Activated T-cell treated with anti-CD3 and anti-CD28 coated beads for 48 hours (primary cell): ENCODE results near the gene FNIP1.
"Not testable (repeated sequence)": the region's sequence is repeated elsewhere in the genome, so short reads cannot be mapped to it uniquely, and the experiment has no call there.

Experiments
- DNase-seq: peaks from one replicate; pipeline ENCODE4 v3.0.0-alpha.2; 2020; ENCODE audit warnings: low read depth

The FNIP1 gene

DNA sequence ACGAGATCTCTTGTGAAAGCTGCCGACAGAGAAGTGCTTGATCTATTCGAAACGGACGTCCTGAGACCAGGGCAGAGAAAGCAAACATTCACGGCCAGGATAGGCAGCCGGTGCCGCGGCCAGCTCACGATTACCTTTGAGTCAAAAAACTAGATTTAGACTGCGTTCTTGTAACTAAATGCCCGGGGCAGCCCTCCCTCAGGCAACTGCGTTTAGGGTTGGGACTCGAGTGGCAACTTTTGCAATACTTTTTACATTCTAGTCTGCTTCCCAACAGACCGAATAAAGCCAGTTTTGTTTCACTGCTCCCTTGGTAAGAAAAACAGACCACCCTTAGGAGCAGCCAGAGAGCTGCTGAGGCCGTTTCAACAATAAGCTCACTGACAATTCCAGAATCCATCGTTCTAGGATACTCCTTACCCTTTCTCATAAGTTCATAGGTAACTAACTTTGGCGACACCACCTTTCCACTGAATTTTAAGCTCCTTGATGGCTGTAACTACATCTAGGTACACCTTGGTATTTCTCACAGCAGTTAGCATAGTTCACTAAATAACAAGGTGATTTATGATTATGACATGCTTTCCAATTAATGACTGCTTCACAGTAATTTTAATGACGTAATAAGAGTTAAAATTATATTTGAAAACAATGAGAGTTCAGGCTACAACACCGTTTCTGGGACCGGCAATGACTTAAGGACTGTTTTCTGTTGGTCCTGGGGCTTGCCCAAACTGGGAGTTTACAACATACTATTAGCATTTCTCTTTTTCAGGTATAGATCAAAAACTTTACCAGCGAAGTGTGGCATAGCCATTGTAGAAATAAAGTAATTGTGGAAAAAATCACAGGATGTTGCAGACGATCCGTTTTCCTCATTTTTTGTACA lies 160.9 kb downstream of the FNIP1 start:
- DNase-seq: no peak

DNA sequence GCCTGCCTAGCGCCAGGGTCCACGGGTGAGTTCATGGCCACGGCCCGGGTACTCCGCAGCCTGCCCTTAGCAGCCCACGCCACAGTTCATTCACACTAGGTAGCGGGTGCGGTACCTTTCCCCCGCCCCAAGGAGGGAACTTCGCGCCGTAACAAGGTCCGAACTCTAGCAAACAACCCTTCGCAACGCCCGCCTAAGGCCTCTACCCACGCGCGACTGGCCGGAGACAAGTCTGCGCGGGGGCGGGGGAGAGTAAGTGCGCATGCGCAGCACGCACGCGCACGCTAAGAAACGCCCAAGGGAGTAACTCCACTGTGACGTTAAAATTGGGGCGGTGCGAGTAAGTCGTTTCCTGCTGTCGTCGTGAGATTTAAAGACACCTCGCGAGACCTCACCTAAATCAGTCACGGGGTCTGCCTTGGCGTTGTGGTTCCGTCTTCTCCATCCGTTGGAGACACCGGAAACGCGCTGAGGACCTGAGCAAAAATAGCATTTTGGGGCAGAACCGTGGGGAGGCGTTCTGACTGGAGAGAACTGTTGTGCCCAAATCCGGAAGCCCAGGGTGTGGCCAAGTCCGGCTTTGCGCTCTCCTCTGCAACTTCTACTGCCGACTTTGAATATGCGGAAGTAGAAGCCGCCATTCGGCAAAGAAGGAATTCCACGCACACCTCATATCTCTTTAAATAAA lies 161.7 kb downstream of the FNIP1 start, which contains the start of gene RAPGEF6:
RAPGEF6 (minus strand) TSS at position 234 of the 688 bp plus-strand sequence; CDS start at position 35, 199 bp downstream.
- DNase-seq: peak; percentile 89

DNA sequence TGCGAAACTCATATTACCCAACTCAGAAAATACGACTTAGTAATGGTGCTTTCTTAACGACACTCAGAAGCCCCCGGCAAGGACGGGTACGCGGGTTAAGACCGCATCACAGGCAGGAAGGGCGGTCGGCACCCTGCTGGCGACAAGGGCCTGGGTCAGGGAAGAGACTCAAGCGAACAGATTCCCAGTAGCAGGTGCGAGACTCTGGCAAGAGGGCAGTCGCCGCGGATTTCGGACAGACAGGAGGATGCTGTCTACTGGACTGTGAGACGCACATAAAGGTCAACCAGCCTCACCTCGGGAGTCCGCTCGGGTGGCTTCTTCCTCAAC lies 162.2 kb downstream of the FNIP1 start:
- peak; percentile 52 for DNase-seq

DNA sequence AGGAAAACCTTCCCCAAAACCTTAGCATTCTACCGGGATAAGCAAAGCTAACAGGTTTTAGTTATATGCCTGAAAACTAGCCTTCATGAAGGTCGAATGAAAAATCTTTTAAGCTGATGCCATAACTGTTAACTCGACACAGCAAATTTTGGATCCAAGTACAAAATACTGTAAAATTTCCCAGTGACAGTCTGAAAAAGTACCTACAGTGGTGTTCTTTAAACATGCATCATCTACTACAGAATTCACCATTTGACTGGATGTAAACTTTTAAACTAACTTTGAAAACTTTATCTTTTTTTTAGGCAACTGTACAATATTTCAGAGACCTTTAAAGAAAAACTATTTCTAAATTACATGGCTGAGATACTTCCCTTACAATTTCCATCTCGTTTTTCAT lies 162.6 kb downstream of the FNIP1 start:
- no peak for DNase-seq

DNA sequence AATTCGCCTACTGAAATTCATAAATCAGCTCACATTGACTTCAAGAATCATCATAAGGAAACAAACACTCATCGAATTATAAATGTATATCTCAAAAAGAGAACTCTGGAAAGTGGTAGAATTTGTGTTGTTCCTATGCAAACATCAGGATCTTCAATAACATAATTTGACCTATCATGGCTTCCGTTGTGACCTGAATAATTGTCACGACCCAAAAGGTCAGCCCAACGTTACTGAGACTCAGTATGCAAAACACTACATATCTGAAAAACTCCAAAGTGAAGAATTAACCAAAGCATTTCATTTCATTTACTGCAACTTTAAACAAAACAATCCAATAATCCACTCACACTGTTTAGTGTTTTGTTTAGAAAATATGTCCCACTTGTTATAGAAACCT lies 163.0 kb downstream of the FNIP1 start:
- no peak for DNase-seq

DNA sequence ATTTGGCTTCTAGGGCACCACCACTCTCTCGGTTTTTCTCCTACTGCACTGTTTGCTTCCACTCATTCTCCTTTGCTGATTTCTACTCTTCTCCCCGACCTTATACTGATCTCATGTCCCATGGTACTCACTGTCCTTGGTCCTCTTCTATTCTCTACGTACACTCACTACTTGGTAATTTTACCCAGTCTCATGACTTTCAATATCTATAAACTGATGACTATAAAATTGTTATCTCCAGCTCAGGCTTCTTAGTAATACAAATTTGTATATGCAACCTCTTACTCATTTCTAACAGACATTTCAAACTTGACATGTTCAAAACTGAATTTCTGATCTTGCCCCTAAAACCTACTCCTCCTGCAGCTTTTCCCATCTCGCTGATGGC lies 165.9 kb downstream of the FNIP1 start:
- DNase-seq: no peak

DNA sequence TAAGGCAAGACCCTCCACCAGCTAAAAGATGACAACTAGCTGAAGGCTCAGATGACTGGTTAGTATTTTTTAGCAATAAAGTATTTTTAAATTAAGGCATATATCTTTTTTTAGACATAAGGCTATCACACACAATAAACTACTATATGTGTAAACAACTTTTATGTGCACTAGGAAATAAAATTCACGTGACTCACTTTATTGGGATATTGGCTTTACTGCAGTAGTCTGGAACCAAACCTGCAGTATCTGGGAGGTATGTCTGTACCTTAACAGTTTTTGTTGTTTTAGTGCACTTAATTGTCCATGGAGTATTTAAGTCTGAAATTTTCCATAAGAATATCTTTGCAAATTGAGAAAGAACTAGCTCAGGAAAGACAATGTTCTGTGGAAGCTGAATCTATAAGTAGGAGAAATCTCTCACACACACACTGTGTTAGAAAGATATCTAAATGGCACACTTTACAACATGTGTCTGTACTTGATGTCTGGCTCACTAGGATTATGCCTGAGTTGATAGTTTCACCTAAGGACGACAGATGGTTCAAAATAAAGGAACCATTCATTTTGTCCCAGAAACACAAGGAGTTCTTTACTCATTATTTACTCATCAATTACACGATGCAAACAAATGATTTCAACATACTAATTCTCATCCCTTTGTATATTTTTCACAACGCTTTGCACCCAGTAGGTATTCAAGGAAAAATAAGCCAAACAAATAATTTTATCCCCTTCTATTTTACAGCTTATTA lies 166.4 kb downstream of the FNIP1 start:
- no peak for DNase-seq

DNA sequence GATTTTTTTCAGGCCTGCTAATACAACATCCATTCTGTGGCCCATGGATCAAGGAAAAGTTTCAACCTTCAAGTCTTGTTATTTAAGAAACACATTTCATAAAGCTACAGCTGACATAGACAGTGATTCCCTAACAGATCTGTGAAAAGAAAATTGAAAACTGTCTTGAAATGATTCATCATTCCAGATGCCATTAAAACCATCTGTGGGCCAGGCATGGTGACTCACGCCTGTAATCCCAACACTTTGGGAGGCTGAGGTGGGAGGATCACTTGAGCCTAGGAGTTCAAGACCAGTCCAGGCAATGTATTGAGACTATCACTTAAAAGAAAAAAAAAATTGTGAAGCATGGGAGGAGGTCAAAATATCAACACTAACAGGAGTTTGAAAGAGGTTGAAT lies 167.8 kb downstream of the FNIP1 start:
- DNase-seq: no peak

DNA sequence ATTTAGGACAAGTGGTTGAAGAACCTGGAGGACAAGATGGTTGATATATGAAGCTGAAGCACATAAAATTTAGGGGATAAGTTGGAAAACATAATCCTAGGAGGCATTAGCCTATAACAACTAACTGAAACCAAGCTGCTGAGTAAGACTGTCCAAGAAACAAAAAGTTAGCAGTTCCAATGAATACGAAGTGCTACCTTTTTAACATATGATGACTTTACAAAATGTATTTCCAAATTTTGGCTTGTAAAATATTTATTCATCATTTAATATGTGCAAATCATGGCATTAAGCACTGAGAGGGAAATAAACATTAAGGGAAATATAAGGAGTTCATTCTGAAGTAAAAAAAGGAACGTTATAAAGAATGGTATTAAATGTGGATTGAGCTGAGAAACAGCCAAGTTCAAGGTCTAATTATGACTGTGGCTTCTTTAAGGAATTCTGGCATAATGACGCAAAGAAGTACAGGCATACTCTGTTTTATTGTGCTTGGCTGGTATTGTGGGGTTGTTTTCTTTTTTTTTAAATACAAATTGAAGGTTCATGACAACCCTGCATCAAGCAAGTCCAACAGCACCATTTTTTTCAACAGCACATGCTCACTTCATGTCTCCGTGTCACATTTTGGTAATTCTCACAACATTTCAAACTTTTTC lies 169.5 kb downstream of the FNIP1 start:
- DNase-seq: no peak

DNA sequence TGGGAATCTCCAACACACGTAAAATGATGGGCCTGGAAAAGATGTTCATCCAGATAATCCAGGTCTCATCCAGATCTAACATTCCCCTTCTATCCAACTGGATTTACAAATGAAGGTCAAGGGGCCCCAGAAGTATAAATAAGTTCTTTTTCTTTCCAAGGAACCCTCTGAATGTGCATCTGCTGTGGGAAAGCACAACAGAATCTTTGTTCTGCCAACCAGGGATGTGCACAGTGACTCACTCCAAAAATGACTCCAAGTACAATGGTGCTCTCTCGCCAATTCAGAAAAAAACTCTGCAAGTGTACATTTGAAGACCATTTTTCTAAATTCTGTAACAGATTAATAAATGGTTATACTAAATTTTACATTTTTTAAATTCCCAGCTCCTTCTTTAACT lies 174.2 kb downstream of the FNIP1 start:
- DNase-seq: no peak

DNA sequence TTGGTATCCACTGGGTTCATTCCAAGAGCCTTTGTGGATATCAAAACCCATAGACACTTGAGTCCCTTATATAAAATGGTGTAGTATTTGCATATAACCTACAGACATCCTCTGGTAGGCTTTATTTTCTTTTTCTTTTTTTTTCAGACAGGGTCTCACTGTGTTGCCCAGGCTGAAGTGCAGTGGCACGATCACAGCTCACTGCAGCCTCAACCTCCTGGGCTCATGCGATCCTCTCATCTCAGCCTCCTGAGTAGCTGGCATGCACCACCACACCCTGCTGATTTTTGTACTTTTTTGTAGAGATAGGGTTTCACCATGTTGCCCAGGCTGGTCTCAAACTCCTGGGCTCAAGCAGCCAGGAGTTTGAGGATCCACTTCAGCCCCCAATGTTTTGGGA lies 175.7 kb downstream of the FNIP1 start:
- not testable (repeated sequence) for DNase-seq

DNA sequence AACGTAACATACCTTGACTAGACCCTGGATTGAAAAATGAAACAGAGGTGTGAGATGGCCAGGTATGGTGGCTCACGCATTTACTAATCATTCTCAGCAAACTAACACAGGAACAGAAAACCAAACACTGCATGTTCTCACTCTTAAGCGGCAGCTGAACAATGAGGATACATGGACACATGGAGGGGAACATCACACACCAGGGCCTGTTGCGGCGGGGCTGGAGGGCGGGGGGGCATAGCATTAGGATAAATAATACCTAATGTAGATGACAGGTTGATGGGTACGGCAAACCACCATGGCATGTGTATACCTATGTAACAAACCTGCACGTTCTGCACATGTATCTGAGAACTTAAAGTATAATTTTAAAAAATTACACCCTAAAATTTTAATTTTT lies 177.7 kb downstream of the FNIP1 start:
- no peak for DNase-seq

DNA sequence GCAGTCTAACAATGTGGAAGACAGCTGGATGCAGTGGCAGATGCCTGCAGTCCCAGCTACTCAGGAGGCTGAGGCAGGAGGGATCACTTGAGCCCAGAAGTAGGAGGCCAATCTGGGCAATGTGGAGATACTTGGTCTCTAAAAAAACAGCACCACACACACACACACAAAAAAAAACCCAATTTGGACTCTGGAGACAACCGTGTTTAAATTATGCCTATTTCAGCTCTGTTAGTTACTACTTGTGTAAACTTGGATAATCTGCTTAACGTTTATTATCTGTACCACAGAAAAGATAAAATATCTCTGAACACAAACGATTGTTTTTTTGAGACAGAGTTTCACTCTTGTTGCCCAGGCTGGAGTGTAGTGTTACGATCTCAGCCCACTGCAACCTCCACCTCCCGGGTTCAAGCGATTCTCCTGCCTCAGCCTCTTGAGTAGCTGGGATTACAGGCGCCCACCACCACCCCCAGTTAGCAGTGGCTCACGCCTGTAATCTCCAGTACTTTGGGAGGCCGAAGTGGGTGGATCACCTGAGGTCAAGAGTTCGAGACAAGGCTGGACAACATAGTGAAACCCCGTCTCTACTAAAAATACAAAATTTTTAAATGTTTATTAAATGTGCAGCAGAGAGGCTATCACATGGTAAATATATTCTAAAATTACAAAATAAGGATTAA lies 179.5 kb downstream of the FNIP1 start:
- no peak for DNase-seq

DNA sequence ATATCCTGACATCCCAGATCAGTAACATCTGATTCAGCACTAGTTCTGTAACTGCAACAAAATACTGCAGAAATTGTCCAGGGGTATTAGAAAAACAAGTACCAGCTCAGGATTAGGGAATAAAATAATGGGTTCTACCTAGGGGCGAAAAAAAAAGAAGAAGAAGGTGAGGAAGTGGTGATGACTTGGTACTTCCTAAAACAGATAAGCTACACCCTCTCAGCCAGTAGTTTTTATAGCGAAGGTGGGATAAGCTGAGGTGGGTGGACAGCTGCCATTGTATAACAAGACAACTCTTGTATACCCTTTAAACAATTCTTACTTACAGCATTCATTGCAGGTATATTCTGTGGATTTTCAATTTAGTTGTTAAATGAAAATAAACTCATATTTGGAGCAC lies 180.9 kb downstream of the FNIP1 start:
- DNase-seq: no peak

DNA sequence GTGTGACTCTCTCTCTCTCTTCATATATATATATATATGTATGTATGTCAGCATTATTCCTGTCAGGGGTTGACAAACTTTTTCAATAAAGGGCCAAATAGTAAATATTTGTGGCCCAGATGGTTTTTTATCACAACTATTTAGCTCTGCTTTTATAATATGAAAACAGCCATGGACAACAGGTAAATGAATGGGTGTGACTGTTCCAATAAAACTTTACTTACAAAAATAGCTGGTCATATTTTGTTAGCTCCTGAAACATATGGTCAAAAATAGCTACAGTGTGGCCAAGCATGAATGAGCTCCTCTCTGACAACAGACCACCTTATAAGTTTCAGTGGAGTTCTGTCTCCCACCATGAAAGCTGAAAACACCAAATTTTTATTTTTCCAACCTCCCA lies 183.4 kb downstream of the FNIP1 start:
- no peak for DNase-seq

DNA sequence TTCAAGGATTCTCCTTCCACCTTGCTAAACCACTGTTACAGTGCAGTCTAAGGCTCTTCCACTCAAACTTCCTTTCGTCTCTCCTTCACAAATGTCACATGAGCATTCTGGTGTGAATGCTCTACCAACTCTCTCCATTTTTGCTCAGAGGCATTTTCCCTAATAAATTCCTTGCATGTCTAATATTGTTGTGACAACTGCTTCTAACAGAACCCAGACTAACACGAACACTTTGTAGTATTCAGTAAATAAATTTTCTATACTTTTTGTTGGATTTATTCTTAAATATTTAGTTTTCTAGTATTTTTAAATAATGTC lies 185.8 kb downstream of the FNIP1 start:
- DNase-seq: no peak

DNA sequence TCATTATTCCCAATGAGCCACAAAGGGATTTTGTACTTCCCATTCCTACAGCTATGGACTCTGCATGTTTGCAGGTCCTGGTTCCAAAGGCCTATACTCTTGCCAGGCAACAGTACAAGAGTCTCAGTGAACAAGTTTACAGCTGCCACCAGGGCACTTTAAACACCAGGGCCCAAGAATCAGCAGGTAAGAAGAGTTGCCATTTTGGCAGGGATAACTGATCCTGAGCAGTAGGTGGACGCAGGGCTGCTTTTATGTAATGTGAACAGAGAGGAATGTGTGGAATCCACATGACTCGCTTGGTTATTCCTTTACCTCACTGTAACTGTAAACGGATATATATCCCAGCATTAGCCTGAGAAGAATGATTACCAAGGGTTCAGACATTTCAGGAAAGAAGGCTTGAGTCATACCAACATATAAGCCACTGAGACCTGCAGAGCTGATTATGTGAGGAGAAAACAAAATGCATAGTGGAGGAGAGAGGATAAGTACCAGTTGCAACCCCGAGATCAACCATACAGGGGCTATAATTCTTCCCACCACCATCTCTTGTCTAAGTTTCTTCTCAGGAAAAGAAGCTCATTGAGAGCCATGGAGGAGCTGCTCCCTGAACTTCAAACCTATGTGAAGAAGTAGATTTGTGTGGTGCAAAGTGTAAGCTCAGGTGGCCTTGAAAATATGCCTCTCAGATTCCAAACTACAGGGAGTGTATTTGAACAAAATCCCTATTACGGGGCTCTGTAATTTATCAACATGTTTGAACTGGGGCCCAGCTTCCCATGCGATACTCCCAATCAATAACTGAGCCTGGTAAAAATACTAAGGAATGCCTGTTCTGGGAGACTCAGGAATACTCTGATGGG lies 186.4 kb downstream of the FNIP1 start:
- no peak for DNase-seq

DNA sequence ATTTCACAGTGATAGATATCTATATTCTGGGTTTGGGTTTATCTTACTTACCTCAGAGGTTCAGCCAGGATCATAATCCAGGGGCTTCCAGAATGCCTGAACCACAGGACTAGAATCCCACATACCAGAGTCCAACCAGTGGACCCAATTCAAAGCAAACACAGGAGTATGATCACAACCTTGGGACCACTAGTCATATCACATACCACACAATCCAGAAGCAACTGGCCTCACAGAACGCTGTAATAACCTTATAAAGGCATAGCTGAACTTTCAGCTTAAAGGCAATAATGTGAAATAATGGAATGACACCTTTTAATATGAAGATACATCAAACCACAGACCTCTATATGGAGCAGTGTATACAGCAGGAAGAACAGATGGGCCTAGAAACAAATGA lies 187.0 kb downstream of the FNIP1 start:
- no peak for DNase-seq

DNA sequence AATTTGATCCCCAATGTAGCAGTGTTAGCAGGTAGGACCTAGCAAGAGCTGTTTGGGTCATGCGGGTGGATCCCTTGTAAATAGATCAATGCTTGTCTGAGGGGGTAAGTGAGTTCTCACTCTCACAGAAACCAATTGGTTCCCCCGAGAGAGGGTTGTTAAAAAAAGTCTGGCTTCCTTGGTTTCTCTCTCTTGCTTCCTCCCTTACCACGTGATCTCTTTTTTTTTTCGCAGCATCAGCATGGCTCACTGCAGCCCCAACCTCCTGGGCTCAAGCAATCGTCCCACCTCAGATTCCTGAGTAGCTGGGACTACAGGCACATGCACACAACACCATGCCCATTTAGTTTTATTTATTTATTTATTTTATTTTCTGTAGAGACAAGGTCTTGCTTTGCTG lies 188.2 kb downstream of the FNIP1 start:
- DNase-seq: no peak

DNA sequence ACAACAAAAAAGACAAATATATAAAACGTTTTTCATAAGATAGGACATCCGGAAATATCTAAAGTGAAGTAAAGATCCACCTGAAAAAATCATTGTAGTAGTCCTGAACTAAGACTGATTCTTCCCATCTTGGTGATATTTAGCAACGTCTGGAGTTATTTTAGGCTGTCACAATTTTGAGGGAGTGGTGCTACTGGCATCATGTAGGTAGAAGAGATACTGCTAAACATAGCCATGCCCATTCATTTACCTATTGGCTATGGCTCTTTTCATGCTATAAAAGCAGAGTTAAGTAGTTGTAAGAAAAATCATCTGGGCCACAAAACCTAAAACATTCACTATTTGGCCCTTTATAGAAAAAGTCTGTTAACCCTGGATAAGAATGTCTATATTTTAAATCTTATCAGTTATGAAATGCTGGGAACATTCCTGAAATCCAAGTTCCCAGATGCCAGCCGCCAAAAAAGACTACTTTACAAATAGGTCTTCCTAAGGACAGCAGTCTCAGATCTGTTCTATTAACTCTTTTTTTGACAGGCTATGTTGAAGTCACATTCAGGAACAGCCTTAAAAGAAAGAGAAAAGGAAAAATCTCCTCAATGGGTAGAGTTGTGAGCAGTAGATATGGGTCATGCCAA lies 188.8 kb downstream of the FNIP1 start:
- no peak for DNase-seq
